Measurements from ENCODE around the gene SNX18. TPM values are rescaled to one million over a fixed set of nuclear protein-coding genes. Genes with fewer than 3 reads are reported as not detected.

The SNX18 gene
- total RNA-seq, 1 donor from 2014 or later = 21.3 TPM

DNA sequence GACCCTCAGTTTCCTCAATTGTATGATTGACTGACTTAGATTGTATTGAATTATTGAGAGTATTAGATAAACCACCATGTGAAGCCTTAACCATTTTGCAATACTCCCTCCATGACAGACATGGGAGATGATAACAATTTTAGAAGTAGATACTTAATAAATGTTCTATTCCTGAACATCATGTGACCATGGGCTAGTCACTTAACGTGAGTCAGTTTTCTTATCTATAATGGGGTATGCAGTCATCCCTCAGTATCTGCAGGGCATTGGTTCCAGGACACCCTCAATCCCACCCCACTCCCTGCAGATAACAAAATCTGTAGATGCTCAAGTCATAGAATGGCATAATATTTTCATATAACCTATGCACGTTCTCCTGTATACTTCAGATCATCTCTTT lies 31.0 kb downstream of the SNX18 start:
- no peak overlapping the region for H3K4me3 Mint-ChIP-seq
- H3K4me1 Mint-ChIP-seq = peaks cover 10% of the 10 kb centered on the region
- peaks cover 3% of the 10 kb centered on the region for H3K36me3 Mint-ChIP-seq (ENCODE audit: low read depth)
- TF ChIP-seq, protein P1, sequence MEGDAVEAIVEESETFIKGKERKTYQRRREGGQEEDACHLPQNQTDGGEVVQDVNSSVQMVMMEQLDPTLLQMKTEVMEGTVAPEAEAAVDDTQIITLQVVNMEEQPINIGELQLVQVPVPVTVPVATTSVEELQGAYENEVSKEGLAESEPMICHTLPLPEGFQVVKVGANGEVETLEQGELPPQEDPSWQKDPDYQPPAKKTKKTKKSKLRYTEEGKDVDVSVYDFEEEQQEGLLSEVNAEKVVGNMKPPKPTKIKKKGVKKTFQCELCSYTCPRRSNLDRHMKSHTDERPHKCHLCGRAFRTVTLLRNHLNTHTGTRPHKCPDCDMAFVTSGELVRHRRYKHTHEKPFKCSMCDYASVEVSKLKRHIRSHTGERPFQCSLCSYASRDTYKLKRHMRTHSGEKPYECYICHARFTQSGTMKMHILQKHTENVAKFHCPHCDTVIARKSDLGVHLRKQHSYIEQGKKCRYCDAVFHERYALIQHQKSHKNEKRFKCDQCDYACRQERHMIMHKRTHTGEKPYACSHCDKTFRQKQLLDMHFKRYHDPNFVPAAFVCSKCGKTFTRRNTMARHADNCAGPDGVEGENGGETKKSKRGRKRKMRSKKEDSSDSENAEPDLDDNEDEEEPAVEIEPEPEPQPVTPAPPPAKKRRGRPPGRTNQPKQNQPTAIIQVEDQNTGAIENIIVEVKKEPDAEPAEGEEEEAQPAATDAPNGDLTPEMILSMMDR (conservative IDR thresholded peaks at IDR 0.05) = no peak
- H3K27ac Mint-ChIP-seq (ENCODE audit: unreplicated experiment) = no peak overlapping the region
- no peaks in the 10 kb centered on the region for H3K9me3 Mint-ChIP-seq
- no peaks in the 10 kb centered on the region for H3K27me3 Mint-ChIP-seq (ENCODE audit: low read depth)
- no peak for DNase-seq (ENCODE audit: low read depth, low spot score)

DNA sequence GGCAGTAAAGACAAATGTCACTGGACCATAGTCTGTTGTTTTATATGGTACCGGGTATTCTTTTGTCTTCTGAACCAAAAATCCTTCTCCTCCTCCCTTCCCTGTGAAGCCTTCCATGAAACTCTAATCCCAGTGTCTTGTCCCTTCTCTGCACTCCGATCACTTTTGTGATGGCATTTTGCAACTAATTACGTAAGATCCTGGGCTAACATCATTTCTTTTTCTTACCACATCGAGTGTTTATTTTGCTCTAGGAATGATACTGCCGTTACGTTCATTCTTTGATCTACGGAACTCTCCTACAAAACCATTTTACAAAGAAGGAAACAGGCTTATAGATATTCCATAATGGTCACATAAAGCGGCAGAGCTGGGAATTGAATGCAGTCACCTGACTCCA lies 33.7 kb downstream of the SNX18 start:
- no peak overlapping the region for H3K4me3 Mint-ChIP-seq
- TF ChIP-seq, protein P1 (conservative IDR thresholded peaks at IDR 0.05) = no peak
- no peak overlapping the region for H3K27ac Mint-ChIP-seq (ENCODE audit: unreplicated experiment)
- peaks cover 13% of the 10 kb centered on the region for H3K4me1 Mint-ChIP-seq
- H3K9me3 Mint-ChIP-seq = no peaks in the 10 kb centered on the region
- no peaks in the 10 kb centered on the region for H3K27me3 Mint-ChIP-seq (ENCODE audit: low read depth)
- no peak for DNase-seq (ENCODE audit: low read depth, low spot score)
- peaks cover 3% of the 10 kb centered on the region for H3K36me3 Mint-ChIP-seq (ENCODE audit: low read depth)

DNA sequence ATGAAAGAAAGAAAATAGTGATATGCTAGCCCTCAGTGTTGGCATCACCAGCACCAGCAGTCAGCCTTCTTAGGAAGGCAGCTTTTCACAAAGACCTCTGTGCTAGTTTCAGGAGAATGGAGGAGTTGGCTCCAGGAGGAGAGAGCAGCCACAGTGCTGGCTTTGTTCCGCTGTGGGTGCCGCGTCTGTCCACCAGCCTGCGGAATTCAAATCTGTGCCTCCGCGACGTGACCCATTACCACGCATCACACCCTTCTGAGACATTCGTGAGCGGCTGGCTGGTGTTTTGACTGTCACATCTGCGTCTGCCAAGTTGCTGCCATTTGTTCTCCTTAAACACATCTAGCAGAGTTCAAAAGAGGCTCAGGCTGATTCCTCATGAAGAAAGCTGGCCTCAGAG lies 34.4 kb downstream of the SNX18 start:
- Mint-ChIP-seq H3K27ac (ENCODE audit: unreplicated experiment) (no peak overlapping the region), H3K9me3 (no peaks in the 10 kb centered on the region), H3K36me3 (ENCODE audit: low read depth) (peaks cover 3% of the 10 kb centered on the region), H3K4me3 (no peak overlapping the region), H3K4me1 (peaks cover 13% of the 10 kb centered on the region), H3K27me3 (ENCODE audit: low read depth) (no peaks in the 10 kb centered on the region)
- TF ChIP-seq, protein P1 (conservative IDR thresholded peaks at IDR 0.05) = no peak
- no peak for DNase-seq (ENCODE audit: low read depth, low spot score)

DNA sequence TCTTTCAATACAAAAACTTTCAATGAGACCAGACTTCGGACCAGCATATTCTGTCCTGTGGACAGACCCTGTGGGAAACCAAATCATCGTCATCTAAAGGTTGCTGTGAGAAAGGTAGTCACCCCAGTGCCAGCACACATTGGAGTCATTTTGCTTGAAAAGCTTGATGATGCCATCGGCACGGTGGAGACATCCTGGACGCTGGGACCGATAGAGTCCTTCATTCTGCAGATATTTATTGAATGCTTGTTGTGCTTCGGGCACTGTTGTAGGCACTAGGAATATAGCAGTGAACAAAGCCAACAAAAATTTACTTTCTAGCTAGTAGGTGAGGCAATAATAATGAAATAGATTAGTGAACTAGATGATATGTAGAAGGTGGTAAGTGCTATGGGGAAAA lies 34.9 kb downstream of the SNX18 start:
- H3K4me1 Mint-ChIP-seq = peaks cover 13% of the 10 kb centered on the region

DNA sequence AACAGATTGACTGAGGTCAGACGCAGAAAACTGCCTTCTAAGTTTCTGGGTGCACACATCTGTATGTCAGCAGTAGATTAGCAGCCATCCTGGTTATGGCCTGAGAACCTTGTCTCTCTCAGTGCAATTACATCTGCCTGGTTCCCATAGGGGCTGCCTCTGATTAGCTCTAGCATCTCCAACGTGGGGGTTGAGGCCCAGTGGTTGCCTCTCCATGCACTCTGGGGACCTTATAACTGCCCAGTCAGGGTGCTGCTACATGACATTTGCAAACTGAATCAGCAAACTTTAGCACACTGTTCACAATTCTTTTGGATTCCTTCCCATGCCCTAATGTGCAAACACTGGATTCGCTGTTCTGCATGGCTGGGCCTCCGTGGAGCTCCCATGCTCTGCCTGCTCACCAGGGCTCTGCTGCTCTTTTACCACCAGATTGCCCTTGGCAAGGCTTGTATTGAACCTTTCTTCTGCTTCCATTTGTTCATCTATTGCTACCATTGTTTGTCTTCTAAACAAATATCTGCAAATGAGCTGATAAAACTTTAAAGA lies 36.2 kb downstream of the SNX18 start:
- Mint-ChIP-seq H3K27me3 (ENCODE audit: low read depth) (no peaks in the 10 kb centered on the region), H3K9me3 (no peaks in the 10 kb centered on the region)

More for the DNA sequence above, 34.9 kb downstream of the SNX18 start:
- TF ChIP-seq, protein P1 (conservative IDR thresholded peaks at IDR 0.05) = no peak
- H3K9me3 Mint-ChIP-seq = no peaks in the 10 kb centered on the region
- peaks cover 3% of the 10 kb centered on the region for H3K36me3 Mint-ChIP-seq (ENCODE audit: low read depth)
- H3K27ac Mint-ChIP-seq (ENCODE audit: unreplicated experiment) = no peak overlapping the region
- DNase-seq (ENCODE audit: low read depth, low spot score) = no peak
- no peaks in the 10 kb centered on the region for H3K27me3 Mint-ChIP-seq (ENCODE audit: low read depth)
- H3K4me3 Mint-ChIP-seq = no peak overlapping the region

More for the DNA sequence above, 36.2 kb downstream of the SNX18 start:
- no peak overlapping the region for H3K4me3 Mint-ChIP-seq
- H3K4me1 Mint-ChIP-seq = peaks cover 13% of the 10 kb centered on the region
- DNase-seq (ENCODE audit: low read depth, low spot score) = no peak
- TF ChIP-seq, protein P1 (conservative IDR thresholded peaks at IDR 0.05) = no peak
- peaks cover 3% of the 10 kb centered on the region for H3K36me3 Mint-ChIP-seq (ENCODE audit: low read depth)
- no peak overlapping the region for H3K27ac Mint-ChIP-seq (ENCODE audit: unreplicated experiment)
